PFSK-1 (cell line): ENCODE results near the gene ARHGAP35.

Source experiments
- FOXP2 ChIP-seq: optimal IDR thresholded peaks from 2 replicates; pipeline ENCODE3; 2011; ENCODE audit warnings: borderline replicate concordance, control low read depth, inconsistent platforms; ENCODE audit not compliant: insufficient read depth; ENCODE audit errors: extremely low read length, extremely low read depth
- POLR2AphosphoS5 ChIP-seq: IDR thresholded peaks from 2 replicates; pipeline ENCODE4 v1.6.1; 2012; ENCODE audit warnings: low read depth, mild to moderate bottlenecking, control low read depth, low read length, moderate library complexity
- SIN3A ChIP-seq: IDR thresholded peaks from 2 replicates; pipeline ENCODE4 v1.6.1; 2012; ENCODE audit warnings: mild to moderate bottlenecking, low read length, moderate library complexity, borderline replicate concordance; ENCODE audit not compliant: insufficient read depth
- TAF1 ChIP-seq: IDR thresholded peaks from 2 replicates; pipeline ENCODE4 v1.6.1; 2012; ENCODE audit warnings: low read length, control low read depth, borderline replicate concordance; ENCODE audit not compliant: insufficient read depth
- TF ChIP-seq, protein P1 (sequence below), 2 experiments: IDR thresholded peaks; 2 replicates each; pipeline versions ENCODE4 v1.6.1 to v1.8.0; 2011 to 2012; ENCODE audit warnings: low read depth in 2 of 2, low read length in 2 of 2, control low read depth in 1 of 2, inconsistent platforms in 1 of 2, mild to moderate bottlenecking in 1 of 2, moderate library complexity in 1 of 2; ENCODE audit not compliant: insufficient read depth in 1 of 2

GRCh38 chr19:46860846-46861690, at the start of gene ARHGAP35:
- no peak for TF ChIP-seq POLR2AphosphoS5
- TF ChIP-seq, protein P1, sequence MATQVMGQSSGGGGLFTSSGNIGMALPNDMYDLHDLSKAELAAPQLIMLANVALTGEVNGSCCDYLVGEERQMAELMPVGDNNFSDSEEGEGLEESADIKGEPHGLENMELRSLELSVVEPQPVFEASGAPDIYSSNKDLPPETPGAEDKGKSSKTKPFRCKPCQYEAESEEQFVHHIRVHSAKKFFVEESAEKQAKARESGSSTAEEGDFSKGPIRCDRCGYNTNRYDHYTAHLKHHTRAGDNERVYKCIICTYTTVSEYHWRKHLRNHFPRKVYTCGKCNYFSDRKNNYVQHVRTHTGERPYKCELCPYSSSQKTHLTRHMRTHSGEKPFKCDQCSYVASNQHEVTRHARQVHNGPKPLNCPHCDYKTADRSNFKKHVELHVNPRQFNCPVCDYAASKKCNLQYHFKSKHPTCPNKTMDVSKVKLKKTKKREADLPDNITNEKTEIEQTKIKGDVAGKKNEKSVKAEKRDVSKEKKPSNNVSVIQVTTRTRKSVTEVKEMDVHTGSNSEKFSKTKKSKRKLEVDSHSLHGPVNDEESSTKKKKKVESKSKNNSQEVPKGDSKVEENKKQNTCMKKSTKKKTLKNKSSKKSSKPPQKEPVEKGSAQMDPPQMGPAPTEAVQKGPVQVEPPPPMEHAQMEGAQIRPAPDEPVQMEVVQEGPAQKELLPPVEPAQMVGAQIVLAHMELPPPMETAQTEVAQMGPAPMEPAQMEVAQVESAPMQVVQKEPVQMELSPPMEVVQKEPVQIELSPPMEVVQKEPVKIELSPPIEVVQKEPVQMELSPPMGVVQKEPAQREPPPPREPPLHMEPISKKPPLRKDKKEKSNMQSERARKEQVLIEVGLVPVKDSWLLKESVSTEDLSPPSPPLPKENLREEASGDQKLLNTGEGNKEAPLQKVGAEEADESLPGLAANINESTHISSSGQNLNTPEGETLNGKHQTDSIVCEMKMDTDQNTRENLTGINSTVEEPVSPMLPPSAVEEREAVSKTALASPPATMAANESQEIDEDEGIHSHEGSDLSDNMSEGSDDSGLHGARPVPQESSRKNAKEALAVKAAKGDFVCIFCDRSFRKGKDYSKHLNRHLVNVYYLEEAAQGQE (IDR thresholded peaks at IDR 0.05; ENCODE audit: insufficient read depth in 1 of 2, low read depth in 2 of 2, low read length in 2 of 2): no peak
- TF ChIP-seq TAF1: no peak
- no peak for TF ChIP-seq SIN3A
- peak; percentile 12 for TF ChIP-seq FOXP2
